Posterior vena cava (tissue), 2 donors: ENCODE measurements around the gene HACD1. TPM values are rescaled to one million over a fixed set of nuclear protein-coding genes. Genes with fewer than 3 reads are reported as not detected.

Experiments
- total RNA-seq, 2 donors: library from RNA; stranded (reverse); fragmentation: NEBNext Ultra II Directional; extraction: Animal tissue kit (Norgen Biotek cat#: 25700); gene quantifications; one replicate each; pipeline ENCODE4 v1.2.1, GENCODE V29; 2021
- donor health status: DM: yes; HTN: yes; CAD: no.
- donor health status: DM: yes; HTN: yes; CAD: no.

Gene HACD1
- total RNA-seq, 2 donors from 2014 or later, result 51.3 to 83.0 TPM

Other genes with a start within 250 kb of the HACD1 start
- 1 to 10 TPM; 3.1 to 4.5 TPM for gene ST8SIA6, start 162.8 kb downstream of the HACD1 start, total RNA-seq
- gene STAM, start 26.8 kb upstream of the HACD1 start, total RNA-seq, result 10 to 100 TPM; 18.9 to 21.8 TPM
- gene TMEM236, start 134.8 kb upstream of the HACD1 start, total RNA-seq, result 1 to 10 TPM; 1.0 to 2.2 TPM
- gene MRC1, start 192.0 kb upstream of the HACD1 start, total RNA-seq, result 100 to 1,000 TPM in 1 of 2 donors, 10 to 100 TPM in 1; 71.1 to 157 TPM